Ecto neural progenitor cell (in vitro differentiated cells): ENCODE results near the gene ATP8B1.

Experiments used
- DNase-seq: peaks from one replicate; pipeline ENCODE4 v3.0.0-alpha.2; 2018; ENCODE audit warnings: low spot score

The ATP8B1 gene

GRCh38 chr18:57792631-57793301 is 10.3 kb downstream of the ATP8B1 start:
- no peak for DNase-seq

GRCh38 chr18:57791911-57792310 is 11.2 kb downstream of the ATP8B1 start:
- DNase-seq, result no peak

- DNase-seq, result no peak
These were observed 11.9 kb downstream of the ATP8B1 start for GRCh38 chr18:57791192-57791591.

GRCh38 chr18:57790316-57790715 is 12.8 kb downstream of the ATP8B1 start:
- DNase-seq, result no peak

- DNase-seq, result no peak
These were observed 13.4 kb downstream of the ATP8B1 start for GRCh38 chr18:57789759-57790158.

- no peak for DNase-seq
These were observed 14.0 kb downstream of the ATP8B1 start for GRCh38 chr18:57789090-57789489.

- DNase-seq, result no peak
These were observed 15.9 kb downstream of the ATP8B1 start for GRCh38 chr18:57787068-57787685.

- DNase-seq, result no peak
These were observed 17.2 kb downstream of the ATP8B1 start for GRCh38 chr18:57785751-57786437.

GRCh38 chr18:57784801-57785114 is 18.4 kb downstream of the ATP8B1 start:
- no peak for DNase-seq

- no peak for DNase-seq
These were observed 18.9 kb downstream of the ATP8B1 start for GRCh38 chr18:57784034-57784800.

- DNase-seq, result no peak
These were observed 21.1 kb downstream of the ATP8B1 start for GRCh38 chr18:57782049-57782448.

GRCh38 chr18:57780706-57781347 is 22.3 kb downstream of the ATP8B1 start:
- no peak for DNase-seq

- DNase-seq, result no peak
These were observed 22.8 kb downstream of the ATP8B1 start for GRCh38 chr18:57780318-57780705.

DNA sequence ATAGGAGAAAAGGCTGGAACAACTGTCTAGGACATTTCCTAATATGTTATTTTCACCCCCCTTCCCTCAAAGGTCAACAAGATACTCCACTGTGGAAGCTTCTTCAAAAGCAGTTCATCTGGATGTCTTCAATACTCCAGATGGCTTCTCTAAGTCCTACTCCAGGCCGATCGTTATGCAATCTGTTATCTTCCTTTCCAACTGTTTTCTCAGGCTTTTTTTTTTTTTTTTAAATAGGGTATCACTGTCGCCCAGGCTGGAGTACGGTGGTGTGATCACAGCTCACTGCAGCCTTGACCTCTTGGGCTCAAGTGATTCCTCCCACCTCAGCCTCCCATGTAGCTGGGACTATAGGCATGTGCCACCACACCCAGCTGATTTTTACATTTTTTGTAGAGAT is 26.3 kb downstream of the ATP8B1 start:
- no peak for DNase-seq

GRCh38 chr18:57776354-57776753 is 26.8 kb downstream of the ATP8B1 start:
- DNase-seq, result no peak

GRCh38 chr18:57775937-57776336 is 27.2 kb downstream of the ATP8B1 start:
- no peak for DNase-seq

DNA sequence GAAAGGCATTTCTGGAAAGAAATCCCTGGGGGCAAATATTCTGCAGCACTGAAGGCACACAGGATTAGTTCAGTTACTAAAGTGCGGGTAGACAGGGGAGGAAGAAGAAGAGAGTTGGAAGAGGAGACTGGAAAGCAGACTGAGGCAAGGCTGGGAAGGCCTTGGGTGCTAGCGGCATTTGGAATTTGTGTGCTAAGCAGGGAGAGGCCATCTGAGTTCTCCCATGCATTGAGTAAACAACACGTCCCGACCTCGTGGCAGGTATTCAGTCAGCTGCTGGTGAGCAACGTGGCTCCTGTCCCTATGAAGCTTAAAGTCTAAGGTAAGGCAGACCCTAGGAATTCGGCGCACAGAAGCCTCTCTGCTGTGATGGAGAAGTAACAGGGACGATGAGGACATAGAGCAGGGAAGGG is 30.7 kb downstream of the ATP8B1 start:
- no peak for DNase-seq

DNA sequence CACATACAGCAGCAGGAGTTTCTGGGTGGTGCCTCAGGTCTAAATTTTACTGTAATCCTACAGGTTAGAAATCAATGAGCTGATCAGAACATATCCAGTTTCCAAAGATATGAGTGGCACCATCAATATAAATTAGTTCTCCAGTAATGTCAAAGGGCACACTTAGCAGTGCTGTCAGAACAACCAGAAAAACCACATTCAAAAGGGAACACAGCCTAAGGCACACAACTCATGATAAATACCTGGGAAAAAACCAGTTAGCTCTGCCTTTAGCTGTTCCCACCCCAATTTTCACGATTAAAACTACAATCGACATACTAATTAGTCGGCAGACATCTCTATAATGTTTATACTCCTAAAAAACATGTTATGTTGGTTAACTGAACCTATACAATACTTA is 31.5 kb downstream of the ATP8B1 start:
- no peak for DNase-seq

GRCh38 chr18:57771193-57771592 is 31.9 kb downstream of the ATP8B1 start:
- DNase-seq, result no peak

DNA sequence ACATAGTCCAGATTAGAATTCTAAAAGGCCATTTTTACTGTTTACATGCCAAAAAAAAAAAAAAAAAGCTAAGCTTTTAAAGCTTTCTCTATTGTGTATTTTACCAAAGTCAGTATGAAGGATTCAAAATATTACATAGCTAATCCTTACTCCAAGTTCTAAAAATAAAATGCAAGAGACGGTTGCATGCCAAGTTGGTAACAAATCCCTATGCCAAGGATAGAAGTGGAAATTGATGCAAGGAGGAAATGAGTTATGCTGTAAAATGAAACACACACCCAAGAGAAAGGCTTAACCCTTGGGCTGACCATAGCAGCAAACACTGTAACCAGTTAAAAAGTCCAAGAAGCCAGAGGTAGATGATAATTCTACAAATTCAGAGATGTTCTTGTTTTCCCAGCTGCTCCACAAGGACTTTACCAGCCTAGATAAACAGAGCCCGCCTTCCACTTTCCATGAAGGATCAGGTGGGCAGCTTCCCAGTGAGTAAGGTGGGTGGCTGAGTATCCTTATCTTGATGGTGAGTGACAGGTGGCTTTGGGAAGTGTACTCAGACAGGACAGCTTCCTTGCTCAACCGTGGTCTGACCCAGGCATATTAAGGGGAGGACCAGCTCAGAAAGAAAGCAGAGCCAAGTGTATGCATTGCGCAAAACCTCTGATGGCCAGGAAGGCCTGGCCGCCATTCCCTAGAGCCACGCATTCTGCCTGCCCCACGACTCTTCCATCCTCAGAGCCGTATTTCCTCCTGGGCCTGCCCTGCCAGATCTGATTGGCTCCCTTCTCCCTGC is 34.4 kb downstream of the ATP8B1 start:
- no peak for DNase-seq

GRCh38 chr18:57767259-57768050 is 35.7 kb downstream of the ATP8B1 start:
- no peak for DNase-seq
